ENCODE results near the gene EBPL.
"Not testable (repeated sequence)": the region's sequence is repeated elsewhere in the genome, so short reads cannot be mapped to it uniquely, and the experiment has no call there.

Gene EBPL

GRCh38 chr13:49690995-49691784 is at the start of gene EBPL:
Gene EBPL, minus strand, starts transcription at chr13:49691486. Its CDS starts 62 bp downstream, at chr13:49691424.
- DNase-seq, result peak; percentile 89

GRCh38 chr13:49740870-49741269 is 49.6 kb upstream of the EBPL start:
- no peak for DNase-seq

- no peak for DNase-seq
These were observed 48.4 kb upstream of the EBPL start for GRCh38 chr13:49739498-49740187.

- no peak for DNase-seq
These were observed 42.1 kb upstream of the EBPL start for GRCh38 chr13:49733181-49733951.

- no peak for DNase-seq
These were observed 40.5 kb upstream of the EBPL start for GRCh38 chr13:49731766-49732165.

GRCh38 chr13:49716615-49717014 is 25.3 kb upstream of the EBPL start:
- no peak for DNase-seq

GRCh38 chr13:49714757-49715156 is 23.5 kb upstream of the EBPL start:
- no peak for DNase-seq

- no peak for DNase-seq
These were observed 20.1 kb upstream of the EBPL start for GRCh38 chr13:49711218-49711863.

GRCh38 chr13:49704264-49704663 is 13.0 kb upstream of the EBPL start:
- DNase-seq, result not testable (repeated sequence)

- no peak for DNase-seq
These were observed 10.2 kb upstream of the EBPL start for GRCh38 chr13:49701491-49701890.

GRCh38 chr13:49697468-49697867 is 6.2 kb upstream of the EBPL start:
- no peak for DNase-seq

- no peak for DNase-seq
These were observed 3.2 kb upstream of the EBPL start for GRCh38 chr13:49694446-49694845.

GRCh38 chr13:49693877-49694276 is 2.6 kb upstream of the EBPL start:
- no peak for DNase-seq

GRCh38 chr13:49693191-49693733 is 2.0 kb upstream of the EBPL start:
- no peak for DNase-seq

- DNase-seq, result peak; percentile 56
These were observed 922 bp downstream of the EBPL start for GRCh38 chr13:49690133-49690994.

- no peak for DNase-seq
These were observed 7.8 kb downstream of the EBPL start for GRCh38 chr13:49683489-49683888.

GRCh38 chr13:49681842-49682435 is 9.3 kb downstream of the EBPL start:
- no peak for DNase-seq

- no peak for DNase-seq
These were observed 12.0 kb downstream of the EBPL start for GRCh38 chr13:49679246-49679645.

- no peak for DNase-seq
These were observed 12.9 kb downstream of the EBPL start for GRCh38 chr13:49678191-49678914.

- DNase-seq, result no peak
These were observed 14.5 kb downstream of the EBPL start for GRCh38 chr13:49676581-49677298.

All from NCI-H226 (cell line).